ENCODE measurements around the gene SLC11A2. TPM values are rescaled to one million over a fixed set of nuclear protein-coding genes. Genes with fewer than 3 reads are reported as not detected.

The SLC11A2 gene
- total and polyA plus RNA-seq, 9 of the 15 experiments (the other 6 are each of a cell fraction or from before 2014, with no cell fraction given) = 21.1 to 54.0 (median 32.9) TPM

- TF ChIP-seq WHSC1 (IDR thresholded peaks at IDR 0.05; ENCODE audit: low read length) (no peak), PRDM10 (IDR thresholded peaks at IDR 0.05; ENCODE audit: partially characterized antibody) (no peak), ZNF766 (CRISPR knock-in tag; conservative IDR thresholded peaks at IDR 0.05) (peak; percentile 68; the same call in 1 of the 2 replicates), SMARCB1 (IDR thresholded peaks at IDR 0.05; ENCODE audit: insufficient read length, low read depth) (no peak), NR4A1 (CRISPR knock-in tag; IDR thresholded peaks at IDR 0.05) (peak; percentile 43; the same call in 1 of the 2 replicates), NR4A1 (tag; IDR thresholded peaks at IDR 0.05) (0 out of 2 replicates have a peak, but pooled peaks have one; percentile 20), ETV5 (CRISPR knock-in tag; IDR thresholded peaks at IDR 0.05; ENCODE audit: low read depth) (no peak; the same call in 1 of the 2 replicates), PBX2 (CRISPR knock-in tag; IDR thresholded peaks at IDR 0.05; ENCODE audit: low read depth) (no peak), PBX2 (tag; conservative IDR thresholded peaks at IDR 0.05; ENCODE audit: low read depth) (no peak), RUNX1 (IDR thresholded peaks at IDR 0.05; ENCODE audit: low read depth) (no peak), HNRNPLL (IDR thresholded peaks at IDR 0.05; ENCODE audit: low read depth, low read length, poor library complexity, severe bottlenecking) (peak; percentile 43), ZNF561 (CRISPR knock-in tag; conservative IDR thresholded peaks at IDR 0.05) (no peak), PPARD (CRISPR knock-in tag; IDR thresholded peaks at IDR 0.05) (no peak), NBN (IDR thresholded peaks at IDR 0.05; ENCODE audit: low read depth) (no peak), TFAP4 (CRISPR knock-in tag; IDR thresholded peaks at IDR 0.05; ENCODE audit: borderline replicate concordance) (peak; percentile 93), ZNF165 (CRISPR knock-in tag; IDR thresholded peaks at IDR 0.05; ENCODE audit: borderline replicate concordance) (no peak), KAT8 (IDR thresholded peaks at IDR 0.05; ENCODE audit: low read depth) (no peak), CHD2 (IDR thresholded peaks at IDR 0.05; ENCODE audit: low read depth, low read length) (peak; percentile 73), EHMT2 (IDR thresholded peaks at IDR 0.05) (0 out of 2 replicates have a peak, but pooled peaks have one; percentile 19), ZNF239 (CRISPR knock-in tag; IDR thresholded peaks at IDR 0.05) (no peak), SMAD3 (CRISPR knock-in tag; conservative IDR thresholded peaks at IDR 0.05) (no peak)
These were observed at the start of gene SLC11A2 (continued) for GRCh38 chr12:51025836-51026638.
